ENCODE measurements around the gene MOSMO.

DNA sequence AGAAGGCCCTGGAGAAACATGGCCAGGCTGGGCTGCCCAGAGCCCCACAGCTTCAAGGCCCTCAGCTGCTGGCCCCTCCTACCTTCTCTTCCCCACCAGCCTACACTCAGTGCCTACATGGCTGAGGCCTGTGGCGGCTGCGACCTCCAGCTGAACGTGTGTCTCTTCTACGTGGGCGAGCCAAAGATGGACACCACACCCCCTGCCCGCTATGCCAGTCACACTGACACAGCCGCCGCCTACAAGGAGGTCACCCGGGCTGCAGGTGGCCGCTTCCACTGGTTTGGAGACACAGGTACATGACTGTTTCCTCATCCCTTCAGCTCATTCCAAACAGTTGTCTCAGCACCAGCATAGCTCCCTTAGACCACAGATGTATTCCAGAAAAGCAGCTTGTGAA lies 124.9 kb downstream of the MOSMO start:
- TF ChIP-seq, protein P1, sequence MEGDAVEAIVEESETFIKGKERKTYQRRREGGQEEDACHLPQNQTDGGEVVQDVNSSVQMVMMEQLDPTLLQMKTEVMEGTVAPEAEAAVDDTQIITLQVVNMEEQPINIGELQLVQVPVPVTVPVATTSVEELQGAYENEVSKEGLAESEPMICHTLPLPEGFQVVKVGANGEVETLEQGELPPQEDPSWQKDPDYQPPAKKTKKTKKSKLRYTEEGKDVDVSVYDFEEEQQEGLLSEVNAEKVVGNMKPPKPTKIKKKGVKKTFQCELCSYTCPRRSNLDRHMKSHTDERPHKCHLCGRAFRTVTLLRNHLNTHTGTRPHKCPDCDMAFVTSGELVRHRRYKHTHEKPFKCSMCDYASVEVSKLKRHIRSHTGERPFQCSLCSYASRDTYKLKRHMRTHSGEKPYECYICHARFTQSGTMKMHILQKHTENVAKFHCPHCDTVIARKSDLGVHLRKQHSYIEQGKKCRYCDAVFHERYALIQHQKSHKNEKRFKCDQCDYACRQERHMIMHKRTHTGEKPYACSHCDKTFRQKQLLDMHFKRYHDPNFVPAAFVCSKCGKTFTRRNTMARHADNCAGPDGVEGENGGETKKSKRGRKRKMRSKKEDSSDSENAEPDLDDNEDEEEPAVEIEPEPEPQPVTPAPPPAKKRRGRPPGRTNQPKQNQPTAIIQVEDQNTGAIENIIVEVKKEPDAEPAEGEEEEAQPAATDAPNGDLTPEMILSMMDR (IDR thresholded peaks at IDR 0.05 in 8 of 11, conservative IDR thresholded peaks at IDR 0.05 in 3 of 11) = no peak
- no peak for TF ChIP-seq POLR2A (IDR thresholded peaks at IDR 0.05)
